ENCODE data around the gene HPSE2.
A peak's percentile ranks its signal among the peaks of the same experiment; 100 is the strongest.

The HPSE2 gene

GRCh38 chr10:98694883-98695282 lies 540.8 kb downstream of the HPSE2 start:
- Histone ChIP-seq H3K79me2 (ENCODE audit: insufficient read depth, low read length) (no peaks in the 10 kb centered on the region), H3K27me3 (ENCODE audit: insufficient read depth, low read length, poor library complexity) (no peaks in the 10 kb centered on the region), H3K9me3 (ENCODE audit: insufficient read depth, low read length, severe bottlenecking) (no peaks in the 10 kb centered on the region), H3K36me3 (ENCODE audit: insufficient read depth, low read length) (no peaks in the 10 kb centered on the region), H2AFZ (ENCODE audit: low read depth, low read length) (no peak overlapping the region), H3K4me2 (ENCODE audit: insufficient read depth, low read length) (no peak overlapping the region), H4K20me1 (ENCODE audit: insufficient read depth, low read length) (no peaks in the 10 kb centered on the region), H3K4me3 (ENCODE audit: low read depth in 1 of 2, low read length in 2 of 2) (no peak overlapping the region), H3K4me1 (ENCODE audit: insufficient read depth, low read length) (no peaks in the 10 kb centered on the region), H3K27ac (ENCODE audit: low read length) (no peak overlapping the region), H3K9ac (ENCODE audit: low read depth, low read length) (no peak overlapping the region)
- TF ChIP-seq EZH2 (IDR thresholded peaks at IDR 0.05; ENCODE audit: borderline replicate concordance, low read depth, low read length, severe bottlenecking): no peak
- no peak for TF ChIP-seq CTCF (IDR thresholded peaks at IDR 0.05; ENCODE audit: borderline replicate concordance, extremely low read depth, low read length, poor library complexity, severe bottlenecking)
- ATAC-seq (ENCODE audit: insufficient read depth, low read depth) (no peak), DNase-seq (no peak)

- H2AFZ ChIP-seq (ENCODE audit: low read depth, low read length): no peak overlapping the region
- no peaks in the 10 kb centered on the region for H3K9me3 ChIP-seq (ENCODE audit: insufficient read depth, low read length, severe bottlenecking)
- H3K4me1 ChIP-seq (ENCODE audit: insufficient read depth, low read length): no peaks in the 10 kb centered on the region
- no peaks in the 10 kb centered on the region for H3K27me3 ChIP-seq (ENCODE audit: insufficient read depth, low read length, poor library complexity)
- H3K79me2 ChIP-seq (ENCODE audit: insufficient read depth, low read length): no peaks in the 10 kb centered on the region
- no peak overlapping the region for H3K4me3 ChIP-seq (ENCODE audit: low read depth in 1 of 2, low read length in 2 of 2)
- TF ChIP-seq EZH2 (IDR thresholded peaks at IDR 0.05; ENCODE audit: borderline replicate concordance, low read depth, low read length, severe bottlenecking) (no peak), CTCF (IDR thresholded peaks at IDR 0.05; ENCODE audit: borderline replicate concordance, extremely low read depth, low read length, poor library complexity, severe bottlenecking) (no peak)
- H4K20me1 ChIP-seq (ENCODE audit: insufficient read depth, low read length): no peaks in the 10 kb centered on the region
- DNase-seq (no peak), ATAC-seq (ENCODE audit: insufficient read depth, low read depth) (peak; percentile 31; the same call in 1 of the 3 replicates)
- no peak overlapping the region for H3K4me2 ChIP-seq (ENCODE audit: insufficient read depth, low read length)
- H3K27ac ChIP-seq (ENCODE audit: low read length): no peak overlapping the region
- no peak overlapping the region for H3K9ac ChIP-seq (ENCODE audit: low read depth, low read length)
- no peaks in the 10 kb centered on the region for H3K36me3 ChIP-seq (ENCODE audit: insufficient read depth, low read length)
These were observed 541.6 kb downstream of the HPSE2 start for GRCh38 chr10:98694014-98694413.

GRCh38 chr10:98687685-98688084 lies 548.0 kb downstream of the HPSE2 start:
- TF ChIP-seq EZH2 (IDR thresholded peaks at IDR 0.05; ENCODE audit: borderline replicate concordance, low read depth, low read length, severe bottlenecking): no peak
- no peak for TF ChIP-seq CTCF (IDR thresholded peaks at IDR 0.05; ENCODE audit: borderline replicate concordance, extremely low read depth, low read length, poor library complexity, severe bottlenecking)
- Histone ChIP-seq H3K4me3 (ENCODE audit: low read depth in 1 of 2, low read length in 2 of 2) (no peak overlapping the region), H3K9me3 (ENCODE audit: insufficient read depth, low read length, severe bottlenecking) (peaks cover 6% of the 10 kb centered on the region), H3K79me2 (ENCODE audit: insufficient read depth, low read length) (no peaks in the 10 kb centered on the region), H3K36me3 (ENCODE audit: insufficient read depth, low read length) (no peaks in the 10 kb centered on the region), H4K20me1 (ENCODE audit: insufficient read depth, low read length) (no peaks in the 10 kb centered on the region), H3K4me1 (ENCODE audit: insufficient read depth, low read length) (no peaks in the 10 kb centered on the region), H3K27ac (ENCODE audit: low read length) (no peak overlapping the region), H3K27me3 (ENCODE audit: insufficient read depth, low read length, poor library complexity) (no peaks in the 10 kb centered on the region), H2AFZ (ENCODE audit: low read depth, low read length) (no peak overlapping the region), H3K9ac (ENCODE audit: low read depth, low read length) (no peak overlapping the region), H3K4me2 (ENCODE audit: insufficient read depth, low read length) (no peak overlapping the region)
- ATAC-seq (ENCODE audit: insufficient read depth, low read depth) (no peak), DNase-seq (no peak)

Measured in DND-41 (cell line).